K562 (cell line): Measurements from ENCODE around the gene ATAD3C. TPM values are rescaled to one million over a fixed set of nuclear protein-coding genes. Genes with fewer than 3 reads are reported as not detected.

Experiments
- AFF4 ChIP-seq: sonication (generic); formaldehyde crosslinking; IDR thresholded peaks from 2 replicates; pipeline ENCODE4 v1.8.0; 2023; ENCODE audit warnings: mild to moderate bottlenecking, missing genetic modification reagents
- BRD9 ChIP-seq: fragments of 450-650 bp; IDR thresholded peaks from 2 replicates; pipeline ENCODE4 v1.6.1; 2018; ENCODE audit warnings: low read depth; ENCODE audit not compliant: partially characterized antibody
- ETV1 ChIP-seq: fragments of 450-650 bp; conservative IDR thresholded peaks from 2 replicates; pipeline ENCODE4 v1.6.1; 2016; ENCODE audit warnings: missing genetic modification characterization, control low read depth, low read depth, missing compliant biosample characterization
- FOXA1 ChIP-seq: fragments of 450-650 bp; IDR thresholded peaks from 2 replicates; pipeline ENCODE4 v1.6.1; 2016; ENCODE audit warnings: mild to moderate bottlenecking, borderline replicate concordance
- KHSRP ChIP-seq: fragments of 450-650 bp; IDR thresholded peaks from 2 replicates; pipeline ENCODE4 v1.6.1; 2017
- NR3C1 ChIP-seq: sonication (generic); formaldehyde crosslinking; IDR thresholded peaks from 2 replicates; pipeline ENCODE4 v1.8.1; 2022; ENCODE audit warnings: missing genetic modification reagents
- PHF21A ChIP-seq: fragments of 450-650 bp; IDR thresholded peaks from 2 replicates; pipeline ENCODE4 v1.6.1; 2017; ENCODE audit warnings: low read depth, borderline replicate concordance
- PML ChIP-seq: IDR thresholded peaks from 2 replicates; pipeline ENCODE4 v1.6.1; 2012; ENCODE audit warnings: low read length, inconsistent platforms
- SFPQ ChIP-seq: fragments of 200-400 bp; formaldehyde crosslinking; IDR thresholded peaks from 2 replicates; pipeline ENCODE4 v1.6.1; 2017; ENCODE audit warnings: mild to moderate bottlenecking, low read depth, low read length, moderate library complexity
- SMARCC2 ChIP-seq: fragments of 450-650 bp; IDR thresholded peaks from 2 replicates; pipeline ENCODE4 v1.6.1; 2017; ENCODE audit warnings: antibody characterized with exemption, moderate library complexity, mild to moderate bottlenecking, low read depth
- TAF9B ChIP-seq: fragments of 450-650 bp; IDR thresholded peaks from 2 replicates; pipeline ENCODE4 v1.6.1; 2018; ENCODE audit warnings: mild to moderate bottlenecking; ENCODE audit not compliant: partially characterized antibody
- TFAP4 ChIP-seq: sonication (generic); formaldehyde crosslinking; IDR thresholded peaks from 2 replicates; pipeline ENCODE4 v1.8.0; 2022; ENCODE audit warnings: missing genetic modification reagents, mild to moderate bottlenecking, moderate library complexity, borderline replicate concordance
- ZBED1 ChIP-seq: IDR thresholded peaks from 2 replicates; pipeline ENCODE4 v1.6.1; 2014
- ZBTB49 ChIP-seq: sonication (generic); formaldehyde crosslinking; IDR thresholded peaks from 2 replicates; pipeline ENCODE4 v1.8.0; 2022; ENCODE audit warnings: missing genetic modification reagents, mild to moderate bottlenecking, borderline replicate concordance
- ZNF263 ChIP-seq: sonication (generic); formaldehyde crosslinking; IDR thresholded peaks from 2 replicates; pipeline ENCODE4 v1.8.0; 2022; ENCODE audit warnings: mild to moderate bottlenecking, missing genetic modification reagents, borderline replicate concordance
- ZNF57 ChIP-seq: fragments of 450-650 bp; formaldehyde crosslinking; IDR thresholded peaks from 2 replicates; pipeline ENCODE4 v1.4.0; 2020; ENCODE audit warnings: mild to moderate bottlenecking, moderate library complexity
- ZNF740 ChIP-seq, 3 experiments: fragments of 200-800 bp in 1 of 3; sonication (Bioruptor generic) in 1 of 3; sonication (generic) in 1 of 3; formaldehyde crosslinking in 1 of 3; IDR thresholded peaks; 2 replicates each; pipeline versions ENCODE4 v1.6.1 to v1.8.0; 2016 to 2022; ENCODE audit warnings: mild to moderate bottlenecking in 2 of 3, missing compliant biosample characterization in 2 of 3, missing genetic modification characterization in 2 of 3, missing genetic modification reagents in 1 of 3
- polyA plus RNA-seq, 8 experiments: library from polyadenylated mRNA; depleted of rRNA in 4 of 8; stranded (reverse) in 5 of 8; unstranded in 3 of 8; fragments of >200 nt; fragmentation: Nextera tagmentation in 2 of 8; fragmentation: Illumina TruSeq in 1 of 8; extraction: Ambion mirVana in 2 of 8; extraction: Trizol in 1 of 8; gene quantifications; 2 replicates each; pipeline versions ENCODE4 v1.2.1 to v1.2.3, GENCODE V29; 2011 to 2014; ENCODE audit warnings: inconsistent platforms in 1 of 8, missing spikeins in 1 of 8
- total RNA-seq, 7 experiments: library from RNA; depleted of rRNA in 6 of 7; stranded (reverse); fragments of >200 nt in 6 of 7; fragmentation: Illumina TruSeq in 2 of 7; extraction: Trizol in 2 of 7; gene quantifications; 2 replicates each; pipeline versions ENCODE4 v1.2.1 to v1.2.3, GENCODE V29; 2011 to 2021; ENCODE audit warnings: low replicate concordance in 1 of 7

ATAD3C gene
- total and polyA plus RNA-seq, 9 of the 15 experiments (the other 6 are each of a cell fraction or from before 2014, with no cell fraction given), result 0.03 to 0.18 TPM; not detected in 7

- no peak for TF ChIP-seq SFPQ
- no peak for TF ChIP-seq PHF21A
- TF ChIP-seq ZNF740 (CRISPR knock-in tag; IDR thresholded peaks at IDR 0.05), result no peak
- no peak for TF ChIP-seq ZNF740 (tag; IDR thresholded peaks at IDR 0.05)
- no peak for TF ChIP-seq ZNF263 (CRISPR knock-in tag)
- TF ChIP-seq ZNF57 (CRISPR knock-in tag), result no peak
- no peak for TF ChIP-seq ETV1 (tag)
- TF ChIP-seq ZBTB49 (CRISPR knock-in tag), result no peak
- TF ChIP-seq ZBED1, result no peak
- TF ChIP-seq FOXA1, result no peak
- TF ChIP-seq NR3C1 (CRISPR knock-in tag), result no peak
- no peak; the same call in 1 of the 2 replicates for TF ChIP-seq PML
- TF ChIP-seq AFF4 (CRISPR knock-in tag), result no peak
- peak; percentile 33 for TF ChIP-seq TAF9B
- peak; percentile 84; the same call in 1 of the 2 replicates for TF ChIP-seq TFAP4
- TF ChIP-seq KHSRP, result peak; percentile 90
- no peak for TF ChIP-seq SMARCC2
- no peak for TF ChIP-seq BRD9
These were observed 22.0 kb downstream of the ATAD3C start, which contains the start of gene ATAD3B (continued) for GRCh38 chr1:1471389-1472052.
